GM12878 (cell line): ENCODE data around the gene CRNKL1. TPM values are rescaled to one million over a fixed set of nuclear protein-coding genes. Genes with fewer than 3 reads are reported as not detected.

ENCODE experiments used
- ATAC-seq: fragments of 200-7000 bp; cut with Tn5 transposase; 3 replicates; pipeline ENCODE4 v1.9.1; 2020; ENCODE audit warnings: mild to moderate bottlenecking, moderate library complexity
- BruUV-seq: library from RNA; stranded (reverse); fragments of 400-500 nt; replicated peaks from 2 replicates; lab custom pipeline; 2021; lab: Mats Ljungman, UMichigan
- CTCF ChIA-PET: fragments of 300-600 bp; sonication (Branson Sonifier 250); formaldehyde crosslinking; extraction: SDS; loops from one replicate; lab custom pipeline; 2021; ENCODE audit warnings: inconsistent platforms; lab: Yijun Ruan, JAX
- POLR2A ChIA-PET: fragments of 350-600 bp; formaldehyde crosslinking; extraction: SDS; loops from one replicate; lab custom pipeline; 2021; ENCODE audit warnings: inconsistent platforms; lab: Charles Lee
- RAD21 ChIA-PET: fragments of 300-600 bp; sonication (Branson Sonifier 250); formaldehyde crosslinking; loops from one replicate; lab custom pipeline; 2023; ENCODE audit warnings: antibody characterized with exemption; ENCODE audit not compliant: unreplicated experiment; lab: Charles Lee
- SMC1A ChIA-PET: fragments of 300-600 bp; sonication (Branson Sonifier 250); formaldehyde crosslinking; loops from one replicate; lab custom pipeline; 2023; ENCODE audit not compliant: unreplicated experiment, uncharacterized antibody; lab: Charles Lee
- DNase-seq: peaks from one replicate; pipeline ENCODE4 v3.0.0-alpha.2; 2011; ENCODE audit warnings: low read depth, low spot score
- FAIRE-seq: peaks from 3 replicates; lab custom pipeline; 2011; peaks lifted over from hg19 to GRCh38; lab: Jason Lieb, UNC
- H2AFZ ChIP-seq: 2 replicates; pipeline ENCODE4 v1.6.0; 2011; ENCODE audit warnings: low read depth, low read length, control low read depth; ENCODE audit not compliant: control insufficient read depth
- H3K27ac ChIP-seq: 2 replicates; pipeline ENCODE4 v1.5.1; 2011; ENCODE audit warnings: control low read depth; ENCODE audit not compliant: control insufficient read depth, insufficient read depth
- H3K27me3 ChIP-seq, 2 experiments: replicated peaks in 1 of 2; 2 replicates each; pipeline versions ENCODE4 v1.6.0 to v1.6.1; 2011; ENCODE audit warnings: low read length in 1 of 2; ENCODE audit not compliant: control insufficient read depth in 2 of 2, insufficient read depth in 2 of 2
- H3K36me3 ChIP-seq, 2 experiments: 2 replicates each; pipeline ENCODE4 v1.5.1; 2011; ENCODE audit warnings: low read length in 1 of 2; ENCODE audit not compliant: control insufficient read depth in 2 of 2, insufficient read depth in 2 of 2
- H3K4me1 ChIP-seq: 2 replicates; pipeline ENCODE4 v1.6.1; 2011; ENCODE audit warnings: mild to moderate bottlenecking, low read length, moderate library complexity, mixed read lengths; ENCODE audit not compliant: control insufficient read depth, insufficient read depth
- H3K4me2 ChIP-seq: 2 replicates; pipeline ENCODE4 v1.6.0; 2011; ENCODE audit warnings: control low read depth; ENCODE audit not compliant: control insufficient read depth, insufficient read depth
- H3K4me3 ChIP-seq: fragments of 200-600 bp; sonication (generic); 2 replicates; pipeline ENCODE4 v1.5.1; 2016
- H3K79me2 ChIP-seq: 2 replicates; pipeline ENCODE4 v1.6.0; 2011; ENCODE audit warnings: low read length; ENCODE audit not compliant: control insufficient read depth, insufficient read depth
- H3K9ac ChIP-seq: 2 replicates; pipeline ENCODE4 v1.8.0; 2011; ENCODE audit warnings: low read length, control low read depth, mixed read lengths; ENCODE audit not compliant: control insufficient read depth, insufficient read depth
- H3K9me3 ChIP-seq: replicated peaks from 3 replicates; pipeline ENCODE4 v1.5.1; 2011; ENCODE audit warnings: mild to moderate bottlenecking, low read length; ENCODE audit not compliant: control insufficient read depth, insufficient read depth
- H4K20me1 ChIP-seq: 2 replicates; pipeline ENCODE4 v1.6.0; 2011; ENCODE audit not compliant: control insufficient read depth, insufficient read depth
- ASH2L ChIP-seq: fragments of 300-600, 200-600 bp; sonication (generic); IDR thresholded peaks from 2 replicates; pipeline ENCODE4 v1.6.1; 2017; ENCODE audit warnings: low read depth, mild to moderate bottlenecking, borderline replicate concordance
- ETV6 ChIP-seq, 2 experiments: fragments of 450-650 bp in 1 of 2; IDR thresholded peaks in 1 of 2; conservative IDR thresholded peaks in 1 of 2; 2 replicates each; pipeline ENCODE4 v1.6.1; 2014; ENCODE audit warnings: antibody characterized with exemption in 1 of 2, borderline replicate concordance in 1 of 2, low read depth in 1 of 2, mild to moderate bottlenecking in 1 of 2, moderate library complexity in 1 of 2
- HDAC6 ChIP-seq: fragments of 200-600 bp; sonication (generic); IDR thresholded peaks from one replicate; pipeline ENCODE4 v1.8.0; 2017; ENCODE audit warnings: antibody characterized with exemption; ENCODE audit not compliant: unreplicated experiment
- JUNB ChIP-seq: IDR thresholded peaks from 2 replicates; pipeline ENCODE4 v1.6.1; 2016; ENCODE audit warnings: antibody characterized with exemption, mild to moderate bottlenecking
- KDM1A ChIP-seq: fragments of 200-600 bp; sonication (generic); IDR thresholded peaks from 2 replicates; pipeline ENCODE4 v1.6.1; 2016; ENCODE audit warnings: borderline replicate concordance
- NFXL1 ChIP-seq: fragments of 450-650 bp; IDR thresholded peaks from 2 replicates; pipeline ENCODE4 v1.6.1; 2017; ENCODE audit warnings: antibody characterized with exemption, mild to moderate bottlenecking, borderline replicate concordance
- POLR2A ChIP-seq: IDR thresholded peaks from 2 replicates; pipeline ENCODE4 v1.6.1; 2011; ENCODE audit warnings: low read depth, mild to moderate bottlenecking, low read length
- RB1 ChIP-seq: fragments of 450-650 bp; formaldehyde crosslinking; IDR thresholded peaks from 2 replicates; pipeline ENCODE4 v1.6.1; 2017; ENCODE audit warnings: mild to moderate bottlenecking, borderline replicate concordance
- SMC3 ChIP-seq: IDR thresholded peaks from 2 replicates; pipeline ENCODE4 v1.6.1; 2011; ENCODE audit warnings: low read length, improper control_type of control experiment, borderline replicate concordance
- SREBF1 ChIP-seq: IDR thresholded peaks from 2 replicates; pipeline ENCODE4 v1.6.1; 2012; ENCODE audit warnings: mild to moderate bottlenecking, low read length
- SREBF2 ChIP-seq: IDR thresholded peaks from 2 replicates; pipeline ENCODE4 v1.6.1; 2012; ENCODE audit warnings: mild to moderate bottlenecking, low read length
- SRF ChIP-seq, 2 experiments: IDR thresholded peaks; 2 replicates each; pipeline ENCODE4 v1.6.1; 2011; ENCODE audit warnings: low read depth in 2 of 2, low read length in 2 of 2, mild to moderate bottlenecking in 1 of 2, moderate library complexity in 1 of 2
- ZNF622 ChIP-seq: fragments of 450-650 bp; IDR thresholded peaks from 2 replicates; pipeline ENCODE4 v1.6.1; 2017; ENCODE audit warnings: mild to moderate bottlenecking, inconsistent platforms
- WGBS: methylation state at CpG from one replicate; pipeline ENCODE4 v1.1.6; 2016; ENCODE audit warnings: low lambda C conversion rate; ENCODE audit not compliant: insufficient replicate concordance, insufficient coverage; ENCODE audit errors: missing lambda C conversion rate; 5-methylcytosine and 5-hydroxymethylcytosine counted together
- in situ Hi-C: fragments of 300-500 bp; cut with MboI; formaldehyde crosslinking; loops from 9 replicates; pipeline ENCODE4 v1.14.3; 2018; ENCODE audit warnings: mixed read lengths
- intact Hi-C: fragments of 100-400 bp; cut with micrococcal nuclease; formaldehyde crosslinking; loops from one replicate; pipeline ENCODE4 v1.14.2; 2022; ENCODE audit not compliant: unreplicated experiment
- polyA plus RNA-seq, 11 experiments: library from polyadenylated mRNA; depleted of rRNA in 4 of 11; unstranded in 6 of 11; stranded (reverse) in 5 of 11; fragments of >200 nt; fragmentation: Nextera tagmentation in 4 of 11; fragmentation: Illumina TruSeq in 1 of 11; extraction: Ambion mirVana in 4 of 11; extraction: Trizol in 1 of 11; gene quantifications; 1 replicate in 1 of 11; 2 replicates in 10 of 11; pipeline versions ENCODE4 v1.2.1 to v1.2.3, GENCODE V29; 2011 to 2016; ENCODE audit warnings: inconsistent platforms in 2 of 11, missing spikeins in 2 of 11, low read depth in 1 of 11
- total RNA-seq, 4 experiments: library from RNA; depleted of rRNA in 3 of 4; stranded (reverse); fragments of >200 nt in 3 of 4; fragmentation: Illumina TruSeq in 1 of 4; extraction: Trizol in 1 of 4; gene quantifications; 2 replicates each; pipeline versions ENCODE4 v1.2.1 to v1.2.3, GENCODE V29; 2013 to 2021
- TF ChIP-seq, protein P1 (sequence below): IDR thresholded peaks from 2 replicates; pipeline ENCODE4 v1.6.1; 2011; ENCODE audit warnings: low read depth, mild to moderate bottlenecking, low read length, moderate library complexity, borderline replicate concordance; ENCODE audit errors: extremely low read depth
- TF ChIP-seq, protein P2 (sequence below): fragments of 150-350 bp; IDR thresholded peaks from 2 replicates; pipeline ENCODE4 v1.6.1; 2016; ENCODE audit warnings: low read depth, low read length
- TF ChIP-seq, protein P3 (sequence below): IDR thresholded peaks from 2 replicates; pipeline ENCODE4 v1.6.1; 2012; ENCODE audit warnings: mild to moderate bottlenecking, low read depth, low read length

The CRNKL1 gene
- total and polyA plus RNA-seq, 10 of the 15 experiments (the other 5 are each of a cell fraction or from before 2014, with no cell fraction given) = 9.5 to 28.4 (median 17.5) TPM

DNA sequence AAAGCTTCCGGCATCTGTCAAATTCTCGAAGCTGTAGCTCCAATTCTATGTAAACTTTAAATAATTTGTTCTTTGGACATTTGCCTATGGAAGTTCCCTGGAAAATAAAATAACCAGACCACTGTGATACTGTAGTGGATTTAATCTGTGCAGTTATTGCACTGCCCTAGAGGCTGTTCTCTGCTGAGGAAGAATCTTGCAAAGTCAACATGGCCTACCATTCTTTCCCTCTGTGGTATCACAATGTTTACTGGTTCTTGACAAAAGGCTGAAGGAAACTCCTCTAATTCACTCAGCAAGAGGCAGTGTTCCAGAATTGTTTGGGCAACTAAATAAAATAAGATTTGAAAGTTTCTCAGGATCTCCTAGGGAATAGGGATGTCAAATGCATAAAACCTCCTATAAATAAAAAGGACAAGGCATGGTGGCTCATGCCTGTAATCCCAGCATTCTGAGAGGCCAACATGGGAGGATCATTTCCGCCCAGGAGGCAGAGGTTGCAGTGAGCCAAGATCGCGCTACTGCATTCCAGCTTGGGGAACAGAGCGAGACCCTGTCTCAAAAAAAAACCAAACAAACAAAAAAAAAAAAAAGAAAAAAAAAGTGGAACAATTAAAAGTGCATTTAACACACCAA is 12.4 kb downstream of the CRNKL1 start:
- TF ChIP-seq SREBF1 (no peak), ASH2L (no peak), HDAC6 (no peak), SMC3 (no peak), ZNF622 (no peak), ETV6 (conservative IDR thresholded peaks at IDR 0.05 in 1 of 2, IDR thresholded peaks at IDR 0.05 in 1 of 2; ENCODE audit: borderline replicate concordance in 1 of 2, low read depth in 1 of 2) (no peak), POLR2A (no peak), JUNB (no peak), SRF (IDR thresholded peaks at IDR 0.05; ENCODE audit: low read depth in 2 of 2, low read length in 2 of 2) (no peak), NFXL1 (no peak), RB1 (no peak), KDM1A (no peak), SREBF2 (no peak)
- TF ChIP-seq, protein P1, sequence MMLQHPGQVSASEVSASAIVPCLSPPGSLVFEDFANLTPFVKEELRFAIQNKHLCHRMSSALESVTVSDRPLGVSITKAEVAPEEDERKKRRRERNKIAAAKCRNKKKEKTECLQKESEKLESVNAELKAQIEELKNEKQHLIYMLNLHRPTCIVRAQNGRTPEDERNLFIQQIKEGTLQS = no peak
- TF ChIP-seq, protein P2, sequence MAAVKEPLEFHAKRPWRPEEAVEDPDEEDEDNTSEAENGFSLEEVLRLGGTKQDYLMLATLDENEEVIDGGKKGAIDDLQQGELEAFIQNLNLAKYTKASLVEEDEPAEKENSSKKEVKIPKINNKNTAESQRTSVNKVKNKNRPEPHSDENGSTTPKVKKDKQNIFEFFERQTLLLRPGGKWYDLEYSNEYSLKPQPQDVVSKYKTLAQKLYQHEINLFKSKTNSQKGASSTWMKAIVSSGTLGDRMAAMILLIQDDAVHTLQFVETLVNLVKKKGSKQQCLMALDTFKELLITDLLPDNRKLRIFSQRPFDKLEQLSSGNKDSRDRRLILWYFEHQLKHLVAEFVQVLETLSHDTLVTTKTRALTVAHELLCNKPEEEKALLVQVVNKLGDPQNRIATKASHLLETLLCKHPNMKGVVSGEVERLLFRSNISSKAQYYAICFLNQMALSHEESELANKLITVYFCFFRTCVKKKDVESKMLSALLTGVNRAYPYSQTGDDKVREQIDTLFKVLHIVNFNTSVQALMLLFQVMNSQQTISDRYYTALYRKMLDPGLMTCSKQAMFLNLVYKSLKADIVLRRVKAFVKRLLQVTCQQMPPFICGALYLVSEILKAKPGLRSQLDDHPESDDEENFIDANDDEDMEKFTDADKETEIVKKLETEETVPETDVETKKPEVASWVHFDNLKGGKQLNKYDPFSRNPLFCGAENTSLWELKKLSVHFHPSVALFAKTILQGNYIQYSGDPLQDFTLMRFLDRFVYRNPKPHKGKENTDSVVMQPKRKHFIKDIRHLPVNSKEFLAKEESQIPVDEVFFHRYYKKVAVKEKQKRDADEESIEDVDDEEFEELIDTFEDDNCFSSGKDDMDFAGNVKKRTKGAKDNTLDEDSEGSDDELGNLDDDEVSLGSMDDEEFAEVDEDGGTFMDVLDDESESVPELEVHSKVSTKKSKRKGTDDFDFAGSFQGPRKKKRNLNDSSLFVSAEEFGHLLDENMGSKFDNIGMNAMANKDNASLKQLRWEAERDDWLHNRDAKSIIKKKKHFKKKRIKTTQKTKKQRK = no peak
- TF ChIP-seq, protein P3, sequence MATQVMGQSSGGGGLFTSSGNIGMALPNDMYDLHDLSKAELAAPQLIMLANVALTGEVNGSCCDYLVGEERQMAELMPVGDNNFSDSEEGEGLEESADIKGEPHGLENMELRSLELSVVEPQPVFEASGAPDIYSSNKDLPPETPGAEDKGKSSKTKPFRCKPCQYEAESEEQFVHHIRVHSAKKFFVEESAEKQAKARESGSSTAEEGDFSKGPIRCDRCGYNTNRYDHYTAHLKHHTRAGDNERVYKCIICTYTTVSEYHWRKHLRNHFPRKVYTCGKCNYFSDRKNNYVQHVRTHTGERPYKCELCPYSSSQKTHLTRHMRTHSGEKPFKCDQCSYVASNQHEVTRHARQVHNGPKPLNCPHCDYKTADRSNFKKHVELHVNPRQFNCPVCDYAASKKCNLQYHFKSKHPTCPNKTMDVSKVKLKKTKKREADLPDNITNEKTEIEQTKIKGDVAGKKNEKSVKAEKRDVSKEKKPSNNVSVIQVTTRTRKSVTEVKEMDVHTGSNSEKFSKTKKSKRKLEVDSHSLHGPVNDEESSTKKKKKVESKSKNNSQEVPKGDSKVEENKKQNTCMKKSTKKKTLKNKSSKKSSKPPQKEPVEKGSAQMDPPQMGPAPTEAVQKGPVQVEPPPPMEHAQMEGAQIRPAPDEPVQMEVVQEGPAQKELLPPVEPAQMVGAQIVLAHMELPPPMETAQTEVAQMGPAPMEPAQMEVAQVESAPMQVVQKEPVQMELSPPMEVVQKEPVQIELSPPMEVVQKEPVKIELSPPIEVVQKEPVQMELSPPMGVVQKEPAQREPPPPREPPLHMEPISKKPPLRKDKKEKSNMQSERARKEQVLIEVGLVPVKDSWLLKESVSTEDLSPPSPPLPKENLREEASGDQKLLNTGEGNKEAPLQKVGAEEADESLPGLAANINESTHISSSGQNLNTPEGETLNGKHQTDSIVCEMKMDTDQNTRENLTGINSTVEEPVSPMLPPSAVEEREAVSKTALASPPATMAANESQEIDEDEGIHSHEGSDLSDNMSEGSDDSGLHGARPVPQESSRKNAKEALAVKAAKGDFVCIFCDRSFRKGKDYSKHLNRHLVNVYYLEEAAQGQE = no peak

More for the DNA sequence above, 12.4 kb downstream of the CRNKL1 start:
- ChIA-PET SMC1A (interaction anchor here (0.6 to 0.8 kb wide), 2 partner anchors 12 to 842 kb away, joined by 3 read pairs; partner anchors contain the start of gene CRNKL1), CTCF (interaction anchor here (1.2 kb wide), 1 partner anchor 23 kb away, joined by 6 read pairs; the partner anchor contains the start of gene NAA20), POLR2A (no interaction called here), RAD21 (no interaction called here)
- no peak for ATAC-seq
- Histone ChIP-seq H3K36me3 (peaks cover 5 to 20% of the 10 kb centered on the region in 2 experiments), H3K79me2 (no peaks in the 10 kb centered on the region), H2AFZ (no peak overlapping the region), H3K9ac (no peak overlapping the region), H3K9me3 (no peaks in the 10 kb centered on the region), H4K20me1 (no peaks in the 10 kb centered on the region), H3K4me3 (no peak overlapping the region), H3K4me1 (no peaks in the 10 kb centered on the region), H3K4me2 (no peak overlapping the region), H3K27me3 (no peaks in the 10 kb centered on the region), H3K27ac (no peak overlapping the region)
- intact Hi-C loops (no loop called here), in situ Hi-C loops (no loop called here)
- no TSS peak for BruUV-seq
- 98% methylated on average over 5 of the region's 6 CpGs for WGBS
- DNase-seq = no peak
- FAIRE-seq = no peak
